ENCODE data around the gene DDR1.

DNA sequence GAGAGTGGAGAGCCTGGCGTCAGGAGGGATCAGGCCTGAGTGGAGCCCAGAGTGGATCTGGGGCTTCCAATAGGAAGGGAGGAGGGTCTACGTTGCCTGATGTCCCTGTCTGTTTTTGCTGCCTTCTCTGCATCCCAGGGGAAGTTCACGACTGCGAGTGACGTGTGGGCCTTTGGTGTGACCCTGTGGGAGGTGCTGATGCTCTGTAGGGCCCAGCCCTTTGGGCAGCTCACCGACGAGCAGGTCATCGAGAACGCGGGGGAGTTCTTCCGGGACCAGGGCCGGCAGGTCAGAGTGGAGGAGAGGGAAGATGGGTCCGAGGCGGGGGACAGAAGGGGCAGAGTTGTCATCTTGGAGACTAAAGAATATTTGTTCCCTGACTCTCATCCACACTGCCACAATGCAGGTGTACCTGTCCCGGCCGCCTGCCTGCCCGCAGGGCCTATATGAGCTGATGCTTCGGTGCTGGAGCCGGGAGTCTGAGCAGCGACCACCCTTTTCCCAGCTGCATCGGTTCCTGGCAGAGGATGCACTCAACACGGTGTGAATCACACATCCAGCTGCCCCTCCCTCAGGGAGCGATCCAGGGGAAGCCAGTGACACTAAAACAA, 14.5 kb downstream of the DDR1 start:
- TF ChIP-seq REST (IDR thresholded peaks at IDR 0.05; ENCODE audit: insufficient read depth in 1 of 2, low read depth in 2 of 2, low read length in 2 of 2) (no peak), POLR2AphosphoS5 (IDR thresholded peaks at IDR 0.05; ENCODE audit: low read depth, low read length) (no peak), TAF1 (IDR thresholded peaks at IDR 0.05; ENCODE audit: borderline replicate concordance, insufficient read depth, low read length) (no peak), SIN3A (IDR thresholded peaks at IDR 0.05; ENCODE audit: borderline replicate concordance, insufficient read depth, low read length) (no peak)
